Activated CD4-positive, alpha-beta T cell treated with anti-CD3 and anti-CD28 coated beads, Interleukin-2, amount 50 U/mL, for 4 hours (primary cell): ENCODE data around the gene SLC35B3.
"Not testable (repeated sequence)": the region's sequence is repeated elsewhere in the genome, so short reads cannot be mapped to it uniquely, and the experiment has no call there.

Experiments
- DNase-seq, 2 experiments: peaks; one replicate each; pipeline ENCODE4 v3.0.0-alpha.2; 2020

The SLC35B3 gene

DNA sequence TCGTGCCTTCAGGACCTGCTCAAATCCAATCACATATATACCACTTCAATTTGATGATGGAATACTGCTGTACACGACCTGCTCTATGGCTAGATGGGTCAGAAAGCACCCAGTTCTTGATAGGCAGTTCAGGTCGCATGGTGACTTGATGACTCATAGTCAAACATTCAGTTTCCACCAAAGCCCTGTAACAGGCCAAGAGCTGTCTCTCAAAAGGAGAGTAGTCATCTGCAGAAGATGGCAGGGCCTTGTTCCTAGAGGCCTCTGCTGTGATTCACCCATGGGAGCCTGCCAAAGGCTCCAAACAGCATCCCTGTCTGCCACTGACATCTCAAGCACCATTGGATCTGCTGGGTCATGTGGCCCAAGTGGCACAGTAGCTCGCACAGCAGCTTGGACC is 29.4 kb downstream of the SLC35B3 start:
- not testable (repeated sequence) for DNase-seq

DNA sequence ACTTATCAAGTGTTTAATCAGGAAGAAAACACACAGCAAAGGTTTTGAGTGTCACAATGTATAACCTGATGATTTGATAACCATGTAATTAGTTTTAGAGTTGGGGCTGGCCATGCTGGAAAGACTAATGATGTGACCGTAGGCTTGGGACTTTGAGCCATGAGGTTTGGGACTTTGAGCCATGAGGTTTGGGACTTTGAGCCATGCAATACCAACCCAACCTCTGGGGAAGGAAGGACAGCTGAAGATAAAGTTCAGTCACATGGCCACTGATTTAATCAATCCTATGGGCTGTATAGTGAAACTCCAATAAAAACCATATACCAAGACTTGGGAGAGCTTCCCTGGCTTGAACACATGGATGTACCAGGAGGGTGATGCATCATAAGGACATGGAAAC is 32.8 kb downstream of the SLC35B3 start:
- DNase-seq, result no peak

GRCh38 chr6:8400663-8401062 is 34.7 kb downstream of the SLC35B3 start:
- no peak for DNase-seq

DNA sequence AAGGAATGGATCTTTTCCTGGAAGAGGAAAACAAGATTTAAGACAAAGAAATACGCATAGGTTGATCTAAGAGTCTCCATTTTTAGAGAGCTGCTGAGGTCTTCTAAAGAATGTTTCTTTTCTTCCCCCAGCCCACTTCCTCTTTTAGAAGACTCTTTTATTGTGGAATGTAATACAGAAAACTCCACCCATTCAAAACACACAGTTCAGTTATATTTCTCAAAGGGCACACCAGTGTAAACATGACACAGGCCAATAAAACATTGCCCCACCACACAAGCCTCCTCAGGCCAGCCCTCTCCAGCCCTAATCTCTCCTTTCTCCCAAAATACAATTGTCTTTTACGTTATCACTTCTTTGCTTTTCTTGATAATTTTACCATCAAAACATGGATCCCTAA is 42.8 kb downstream of the SLC35B3 start:
- no peak for DNase-seq

DNA sequence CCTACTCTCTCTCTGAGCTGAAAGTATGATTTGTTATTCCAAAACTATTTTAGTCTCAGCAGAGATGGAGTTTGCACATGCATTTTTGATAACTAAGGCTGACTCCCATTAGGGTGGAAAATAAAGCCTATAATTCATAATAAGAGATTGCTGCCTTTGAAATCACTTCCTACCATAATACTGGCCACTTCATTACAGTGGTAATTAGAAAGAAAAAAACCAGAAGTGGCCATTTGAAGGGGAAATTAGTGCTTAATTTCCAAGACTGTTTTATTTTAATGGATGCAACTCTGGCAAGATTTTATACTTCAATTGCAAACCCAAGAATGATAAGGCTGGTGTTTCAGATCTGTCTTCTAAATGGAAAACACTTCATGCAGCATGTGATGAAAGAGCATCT is 43.4 kb downstream of the SLC35B3 start:
- DNase-seq, result no peak

DNA sequence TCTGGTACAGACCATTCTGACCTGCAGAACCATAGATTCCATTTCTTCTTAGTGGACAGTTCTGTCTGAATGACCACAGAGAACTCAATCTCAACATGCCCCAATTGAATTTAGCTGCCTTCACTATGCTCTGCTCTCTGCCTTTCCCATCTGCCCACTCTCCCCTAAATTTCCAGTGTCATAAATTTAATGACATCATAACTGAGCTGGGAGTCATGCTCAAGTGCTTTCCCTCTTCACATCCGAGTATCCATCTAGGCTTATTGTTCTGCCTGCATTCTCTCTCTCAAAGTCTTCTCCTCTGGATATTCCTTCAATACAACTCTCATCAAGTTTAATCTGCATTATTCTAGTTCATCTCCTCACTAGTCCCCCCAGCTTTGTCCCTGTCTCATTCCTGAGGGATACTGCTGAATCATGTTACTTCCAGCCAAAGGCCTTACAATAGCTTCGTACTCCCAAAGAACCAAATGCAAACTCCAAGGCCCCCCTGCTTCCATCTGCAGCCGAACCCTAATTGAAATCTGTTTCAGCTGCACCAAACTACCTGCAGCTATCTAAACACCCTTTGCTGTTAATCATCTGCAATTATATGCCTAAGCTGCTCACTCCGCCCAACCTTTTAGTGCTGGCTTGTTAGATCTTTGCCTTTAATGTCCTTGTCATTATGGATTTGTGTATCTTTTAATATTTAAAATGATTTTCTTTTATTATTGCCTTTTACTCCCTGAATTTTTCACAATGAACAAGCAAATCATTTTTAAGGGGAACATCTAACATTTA is 46.1 kb downstream of the SLC35B3 start:
- no peak for DNase-seq

- DNase-seq, result no peak
Observed at GRCh38 chr6:8387942-8388437, 47.4 kb downstream of the SLC35B3 start.

DNA sequence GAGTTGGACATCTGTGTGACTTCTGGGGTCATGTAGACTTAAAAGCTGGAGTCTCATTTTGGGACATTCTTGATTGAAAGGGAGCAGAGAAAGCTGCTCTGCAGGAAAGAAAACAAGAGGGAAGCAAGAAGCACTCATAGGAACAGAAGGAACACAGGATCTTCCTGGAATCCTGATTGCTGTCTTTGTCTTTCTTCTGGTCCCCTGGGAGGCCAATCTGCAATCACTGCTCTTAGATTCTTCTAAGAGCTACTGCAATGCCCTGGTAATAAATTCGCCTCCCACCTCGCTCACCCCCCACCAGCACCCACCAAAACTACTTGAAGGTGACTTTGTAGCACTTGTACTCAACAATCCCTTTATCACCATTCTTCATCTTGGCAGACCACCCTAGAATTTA is 51.8 kb downstream of the SLC35B3 start:
- DNase-seq, result no peak

- DNase-seq, result no peak
Observed at GRCh38 chr6:8382434-8382833, 52.9 kb downstream of the SLC35B3 start.

- DNase-seq, result no peak
Observed at GRCh38 chr6:8375916-8376315, 59.4 kb downstream of the SLC35B3 start.
